ENCODE results near the gene USF3. TPM values are rescaled to one million over a fixed set of nuclear protein-coding genes. Genes with fewer than 3 reads are reported as not detected.

USF3 gene
- 2.4 and 8.4 TPM in 2 replicates for total RNA-seq (2011; cell fraction: chromatin; rRNA removed; ENCODE audit: low replicate concordance)
- 1.5 and 2.6 TPM in 2 replicates for total RNA-seq (2011; cell fraction: nucleolus; rRNA removed)
- total RNA-seq (2011; cell fraction: nucleoplasm; rRNA removed): 2.9 and 5.5 TPM in 2 replicates
- total RNA-seq (2014; rRNA removed): 2.3 and 2.4 TPM in 2 replicates
- total RNA-seq (2014; rRNA removed; fragmentation: Illumina TruSeq; extraction: Trizol): 3.1 and 3.7 TPM in 2 replicates
- total RNA-seq (2015; rRNA removed; fragmentation: Illumina TruSeq; extraction: Trizol): 4.4 and 4.7 TPM in 2 replicates
- total RNA-seq (2021): 3.9 and 4.4 TPM in 2 replicates
- 4.9 and 6.9 TPM in 2 replicates for polyA plus RNA-seq (2011; rRNA removed)
- 3.2 and 4.0 TPM in 2 replicates for polyA plus RNA-seq (2011; cell fraction: cytosol; rRNA removed)
- 2.8 and 2.9 TPM in 2 replicates for polyA plus RNA-seq (2011; cell fraction: nucleus; rRNA removed)
- polyA plus RNA-seq (2012): 1.4 and 1.6 TPM in 2 replicates
- 2.9 and 3.1 TPM in 2 replicates for polyA plus RNA-seq (2014; fragmentation: Illumina TruSeq; extraction: Trizol)
- polyA plus RNA-seq (2014; fragmentation: Nextera tagmentation; extraction: Ambion mirVana): 1 to 10 TPM; 1.4 to 1.7 TPM
- polyA plus RNA-seq (2014; rRNA removed): 2.1 and 3.1 TPM in 2 replicates
- polyA minus RNA-seq (2011; rRNA and poly(A)+ RNA removed): 14.1 and 15.5 TPM in 2 replicates
- polyA minus RNA-seq (2011; cell fraction: cytosol; rRNA and poly(A)+ RNA removed): 4.2 and 5.3 TPM in 2 replicates
- 2.8 and 4.8 TPM in 2 replicates for polyA minus RNA-seq (2011; cell fraction: nucleus; rRNA and poly(A)+ RNA removed)
- percentile 56 among the genes with signal in this experiment for Bru-seq, nascent RNA
- BruChase-seq, experiment 1, labeled RNA remaining after a 2-hour chase: percentile 63 among the genes with signal in this experiment
- BruChase-seq, experiment 2, labeled RNA remaining after a 6-hour chase: percentile 64 among the genes with signal in this experiment
- long read RNA-seq, experiment 1, full-length matches to known transcripts: 1 of 6 reads
- long read RNA-seq, experiment 1, partial matches to known transcripts: 1 of 6 reads
- long read RNA-seq, experiment 1, other reads (novel, unspliced or antisense): 4 of 6 reads
- long read RNA-seq, experiment 2: 0 reads
- long read RNA-seq, experiment 3, full-length matches to known transcripts: 1 of 2 reads
- long read RNA-seq, experiment 3, partial matches to known transcripts: 0 of 2 reads
- long read RNA-seq, experiment 3, other reads (novel, unspliced or antisense): 1 of 2 reads

- Histone ChIP-seq H3K27me3 (ENCODE audit: control insufficient read depth in 2 of 2, insufficient read depth in 2 of 2, low read length in 2 of 2) (no peaks in the 10 kb centered on the region), H3K9me3 (replicated peaks; ENCODE audit: control insufficient read depth, insufficient read depth, low read depth, low read length) (no peaks in the 10 kb centered on the region), H3K36me3 (ENCODE audit: control insufficient read depth, insufficient read depth, low read length) (no peaks in the 10 kb centered on the region), H3K4me1 (replicated peaks in 1 of 2; ENCODE audit: control insufficient read depth in 2 of 2, insufficient read depth in 2 of 2, low read length in 2 of 2) (peaks cover 0 to 5% of the 10 kb centered on the region in 2 experiments; a peak in 2 of 5 replicates), H3K27ac (ENCODE audit: extremely low read depth, low read depth, low read length) (peak within 1 kb of the TSS; percentile 88), H4K20me1 (replicated peaks; ENCODE audit: control insufficient read depth, insufficient read depth, low read length) (no peaks in the 10 kb centered on the region), H3K9ac (ENCODE audit: insufficient read depth in 1 of 2, low read depth in 2 of 2, low read length in 2 of 2) (peak within 1 kb of the TSS; percentile 80 to 93), H3K4me2 (ENCODE audit: insufficient read depth, low read length) (peak within 1 kb of the TSS; percentile 92), H3K4me3 (peak within 1 kb of the TSS; percentile 73), H3K9me1 (ENCODE audit: control insufficient read depth, insufficient read depth, low read length) (no peaks in the 10 kb centered on the region), H2AFZ (ENCODE audit: low read depth, low read length) (peak within 1 kb of the TSS; percentile 94), H3K79me2 (ENCODE audit: control insufficient read depth, insufficient read depth, low read length) (peaks cover 14% of the 10 kb centered on the region; the same call in 2 of the 3 replicates)
- POLR2A ChIA-PET: interaction anchor here (0.6 to 1.4 kb wide), 4 partner anchors 9 to 388 kb away, joined by 3 read pairs; no protein-coding TSS in a partner anchor
- no peak for FAIRE-seq
- WGBS (ENCODE audit: insufficient coverage, low coverage, missing lambda C conversion rate): 3% methylated on average over 7 of the region's 75 CpGs
- ATAC-seq: peak; percentile 88
- peak; percentile 78 to 91 (median 90) for DNase-seq (ENCODE audit: extremely low read depth in 1 of 4, low spot score in 3 of 4)
- intact Hi-C loops (cut with micrococcal nuclease) (loop anchor here (2.0 kb wide), 1 partner anchor 51 kb away; the partner anchor contains the start of genes ATP6V1A and NAA50), in situ Hi-C loops (cut with MboI) (no loop called here)
- no TSS peak for BruUV-seq (replicated peaks)
- CTCF ChIA-PET (ENCODE audit: low intra/inter-chr PET ratio): no interaction called here
- peak; percentile 73 for TF ChIP-seq RBFOX2 (IDR thresholded peaks at IDR 0.05; ENCODE audit: low read depth, low read length)
- TF ChIP-seq FOXJ3 (CRISPR knock-in tag; IDR thresholded peaks at IDR 0.05): no peak
- no peak for TF ChIP-seq MAX (CRISPR knock-in tag; IDR thresholded peaks at IDR 0.05)
- no peak for TF ChIP-seq PRPF4 (IDR thresholded peaks at IDR 0.05; ENCODE audit: insufficient read depth, low read depth, low read length, poor library complexity, severe bottlenecking)
- peak; percentile 46 for TF ChIP-seq CXXC5 (CRISPR knock-in tag; IDR thresholded peaks at IDR 0.05)
- 0 out of 2 replicates have a peak, but pooled peaks have one; percentile 11 for TF ChIP-seq RB1 (IDR thresholded peaks at IDR 0.05; ENCODE audit: low read depth)
- 0 out of 2 replicates have a peak, but pooled peaks have one; percentile 35 for TF ChIP-seq ARID2 (IDR thresholded peaks at IDR 0.05)
- TF ChIP-seq ZNF76 (CRISPR knock-in tag; IDR thresholded peaks at IDR 0.05; ENCODE audit: borderline replicate concordance): no peak
- no peak for TF ChIP-seq ZNF146 (CRISPR knock-in tag; IDR thresholded peaks at IDR 0.05; ENCODE audit: unreplicated experiment)
- TF ChIP-seq YY1 (IDR thresholded peaks at IDR 0.05; ENCODE audit: borderline replicate concordance in 1 of 3, control insufficient read depth in 1 of 3, extremely low read depth in 1 of 3, insufficient read depth in 3 of 3, insufficient read length in 1 of 3, insufficient replicate concordance in 2 of 3, low read depth in 1 of 3, low read length in 2 of 3): peak in 1 of 3 experiments; percentile 14
- TF ChIP-seq JUNB (CRISPR knock-in tag; conservative IDR thresholded peaks at IDR 0.05): no peak
- no peak for TF ChIP-seq NR2C2 (CRISPR knock-in tag; IDR thresholded peaks at IDR 0.05)
- 0 out of 2 replicates have a peak, but pooled peaks have one; percentile 5 for TF ChIP-seq NR2C2 (tag; IDR thresholded peaks at IDR 0.05)
- TF ChIP-seq MIER1 (IDR thresholded peaks at IDR 0.05; ENCODE audit: low read depth): 0 out of 2 replicates have a peak, but pooled peaks have one; percentile 26
- TF ChIP-seq MTA3 (IDR thresholded peaks at IDR 0.05; ENCODE audit: borderline replicate concordance): no peak
Observed at GRCh38 chr3:113695786-113696645, at the start of gene USF3. TSS of gene USF3 (minus strand) at chr3:113696642. CDS start at chr3:113674878, 21,764 bp downstream.
